HCT116 (cell line): ENCODE results near the gene ICA1. TPM values are rescaled to one million over a fixed set of nuclear protein-coding genes. Genes with fewer than 3 reads are reported as not detected.

Source experiments
- ATAC-seq: fragments of 200-7000 bp; cut with Tn5 transposase; 2 replicates; pipeline ENCODE4 v1.9.1; 2020; ENCODE audit warnings: mild to moderate bottlenecking, moderate library complexity
- BruUV-seq: library from RNA; stranded (reverse); fragments of 400-500 nt; replicated peaks from 2 replicates; lab custom pipeline; 2021; lab: Mats Ljungman, UMichigan
- CTCF ChIA-PET: fragments of 300-600 bp; sonication (Branson Sonifier 250); formaldehyde crosslinking; loops from one replicate; lab custom pipeline; 2021; ENCODE audit warnings: antibody characterized with exemption; lab: Charles Lee
- POLR2A ChIA-PET: fragments of 300-600, 350-600 bp; sonication (Branson Sonifier 250); formaldehyde crosslinking; loops from one replicate; lab custom pipeline; 2021; ENCODE audit warnings: antibody characterized with exemption; lab: Charles Lee
- RAD21 ChIA-PET, 2 experiments: fragments of 300-600 bp; sonication (Branson Sonifier 250); formaldehyde crosslinking; loops; one replicate each; lab custom pipeline; 2023; ENCODE audit warnings: low total read pairs in 2 of 2; ENCODE audit not compliant: uncharacterized antibody in 2 of 2, unreplicated experiment in 2 of 2, low non-redundant PET in 1 of 2; lab: Charles Lee
- DNase-seq: peaks from one replicate; pipeline ENCODE4 v3.0.0-alpha.2; 2010; ENCODE audit warnings: low read depth, low spot score
- H2AFZ ChIP-seq: fragments of 200-600 bp; shearing (Covaris generic), sonication (generic); 2 replicates; pipeline ENCODE4 v1.6.1; 2017; ENCODE audit warnings: low read depth, mixed run types, mixed read lengths, antibody characterized with exemption, low read length; ENCODE audit not compliant: poor library complexity, severe bottlenecking
- H3K27ac ChIP-seq: 2 replicates; pipeline ENCODE4 v1.5.1; 2012; ENCODE audit warnings: low read depth, low read length
- H3K27me3 ChIP-seq: fragments of 200-600 bp; sonication (generic); 2 replicates; pipeline ENCODE4 v1.6.1; 2016; ENCODE audit warnings: mixed run types, low read length, mixed read lengths; ENCODE audit not compliant: insufficient read depth
- H3K36me3 ChIP-seq, 2 experiments: fragments of 200-500 bp in 1 of 2; fragments of 200-600 bp in 1 of 2; sonication (Bioruptor generic) in 1 of 2; sonication (generic) in 1 of 2; 2 replicates each; pipeline versions ENCODE4 v1.5.1 to v1.6.1; 2014 to 2016; ENCODE audit warnings: low read length in 2 of 2, inconsistent platforms in 1 of 2, mixed read lengths in 1 of 2, mixed run types in 1 of 2; ENCODE audit not compliant: insufficient read depth in 2 of 2, control insufficient read depth in 1 of 2
- H3K4me1 ChIP-seq, 2 experiments: fragments of 200-600 bp in 1 of 2; sonication (generic) in 1 of 2; 2 replicates each; pipeline versions ENCODE4 v1.5.1 to v1.6.1; 2012 to 2017; ENCODE audit warnings: low read length in 2 of 2, inconsistent platforms in 1 of 2, mild to moderate bottlenecking in 1 of 2, mixed read lengths in 1 of 2, mixed run types in 1 of 2, moderate library complexity in 1 of 2; ENCODE audit not compliant: insufficient read depth in 2 of 2, control insufficient read depth in 1 of 2
- H3K4me2 ChIP-seq: fragments of 200-600 bp; sonication (generic); 2 replicates; pipeline ENCODE4 v1.6.1; 2017; ENCODE audit warnings: mixed run types, low read length, mixed read lengths
- H3K4me3 ChIP-seq, 2 experiments: fragments of 200-600 bp in 1 of 2; sonication (generic) in 1 of 2; replicated peaks in 1 of 2; 2 replicates each; pipeline ENCODE4 v1.5.1; 2011 to 2016; ENCODE audit warnings: low read length in 2 of 2, control low read depth in 1 of 2, low read depth in 1 of 2, mild to moderate bottlenecking in 1 of 2, mixed read lengths in 1 of 2, mixed run types in 1 of 2
- H3K79me2 ChIP-seq: fragments of 200-600 bp; sonication (generic); 2 replicates; pipeline ENCODE4 v1.6.1; 2017; ENCODE audit warnings: mild to moderate bottlenecking, mixed run types, low read length, moderate library complexity, mixed read lengths; ENCODE audit not compliant: insufficient read depth
- H3K9ac ChIP-seq: fragments of 200-600 bp; sonication (generic); 2 replicates; pipeline ENCODE4 v1.6.1; 2016; ENCODE audit warnings: low read length, mixed read lengths
- H3K9me2 ChIP-seq: fragments of 200-600 bp; sonication (generic), shearing (Covaris generic); 2 replicates; pipeline ENCODE4 v1.6.1; 2017; ENCODE audit warnings: mixed run types, mild to moderate bottlenecking, moderate library complexity; ENCODE audit not compliant: insufficient read depth
- H3K9me3 ChIP-seq, 2 experiments: fragments of 200-500 bp in 1 of 2; fragments of 200-600 bp in 1 of 2; sonication (Bioruptor generic) in 1 of 2; sonication (generic) in 1 of 2; 2 replicates each; pipeline ENCODE4 v1.6.1; 2014 to 2017; ENCODE audit warnings: low read length in 2 of 2, mixed read lengths in 2 of 2, inconsistent platforms in 1 of 2, low read depth in 1 of 2, mild to moderate bottlenecking in 1 of 2, mixed run types in 1 of 2, moderate library complexity in 1 of 2; ENCODE audit not compliant: control insufficient read depth in 1 of 2, insufficient read depth in 1 of 2
- H4K20me1 ChIP-seq: fragments of 200-600 bp; sonication (generic), shearing (Covaris generic); 2 replicates; pipeline ENCODE4 v1.6.1; 2017; ENCODE audit warnings: mixed run types, mild to moderate bottlenecking, moderate library complexity; ENCODE audit not compliant: insufficient read depth
- CBX3 ChIP-seq: IDR thresholded peaks from 2 replicates; pipeline ENCODE4 v1.6.1; 2012; ENCODE audit warnings: low read depth
- CEBPB ChIP-seq: IDR thresholded peaks from 2 replicates; pipeline ENCODE4 v1.6.1; 2012; ENCODE audit warnings: low read depth
- EGR1 ChIP-seq: IDR thresholded peaks from 2 replicates; pipeline ENCODE4 v1.6.1; 2012; ENCODE audit warnings: low read depth
- EZH2phosphoT487 ChIP-seq: fragments of 200-600 bp; IDR thresholded peaks from 2 replicates; pipeline ENCODE4 v1.6.1; 2018; ENCODE audit warnings: antibody characterized with exemption, borderline replicate concordance
- FOSL1 ChIP-seq: IDR thresholded peaks from 2 replicates; pipeline ENCODE4 v1.6.1; 2012; ENCODE audit warnings: low read depth
- SIN3A ChIP-seq: IDR thresholded peaks from 2 replicates; pipeline ENCODE4 v1.6.1; 2012; ENCODE audit warnings: low read depth
- SP1 ChIP-seq: IDR thresholded peaks from 2 replicates; pipeline ENCODE4 v1.6.1; 2012; ENCODE audit warnings: low read depth
- ZFX ChIP-seq: fragments of 450-650 bp; IDR thresholded peaks from 2 replicates; pipeline ENCODE4 v1.6.1; 2017
- ZNF274 ChIP-seq: fragments of 200-500 bp; sonication (Bioruptor generic); IDR thresholded peaks from 2 replicates; pipeline ENCODE4 v1.6.1; 2014; ENCODE audit warnings: mild to moderate bottlenecking, low read depth, low read length, inconsistent platforms
- intact Hi-C: fragments of 100-400 bp; cut with micrococcal nuclease; formaldehyde crosslinking; loops from 2 replicates; pipeline ENCODE4 v1.10.0; 2022
- total RNA-seq: library from RNA; stranded (reverse); gene quantifications from one replicate; pipeline ENCODE4 v1.2.1, GENCODE V29; 2021; ENCODE audit not compliant: unreplicated experiment
- TF ChIP-seq, protein P1 (sequence below): IDR thresholded peaks from 2 replicates; pipeline ENCODE4 v1.6.1; 2011; ENCODE audit warnings: mild to moderate bottlenecking, low read length, moderate library complexity; ENCODE audit not compliant: insufficient replicate concordance; ENCODE audit errors: extremely low read depth
- TF ChIP-seq, protein P2 (sequence below): IDR thresholded peaks from 2 replicates; pipeline ENCODE4 v1.6.1; 2012; ENCODE audit warnings: low read depth
- TF ChIP-seq, protein P3 (sequence below): IDR thresholded peaks from 2 replicates; pipeline ENCODE4 v1.6.1; 2012

Gene ICA1
- total RNA-seq, 1 experiment from 2014 or later, result 16.4 TPM

GRCh38 chr7:8126601-8127167 is 135.3 kb downstream of the ICA1 start:
- Histone ChIP-seq H3K4me1 (no peaks in the 10 kb centered on the region), H3K79me2 (no peaks in the 10 kb centered on the region), H3K4me3 (no peak overlapping the region), H3K36me3 (no peaks in the 10 kb centered on the region), H3K27ac (no peak overlapping the region), H3K27me3 (no peaks in the 10 kb centered on the region), H3K4me2 (no peak overlapping the region), H4K20me1 (no peaks in the 10 kb centered on the region), H3K9me2 (no peaks in the 10 kb centered on the region), H3K9ac (no peak overlapping the region), H2AFZ (no peak overlapping the region), H3K9me3 (no peaks in the 10 kb centered on the region)
- no peak for DNase-seq
- ATAC-seq, result no peak
- intact Hi-C loops, result no loop called here
- RAD21 ChIA-PET, result no interaction called here
- BruUV-seq, result no TSS peak
- POLR2A ChIA-PET, result no interaction called here
- CTCF ChIA-PET, result no interaction called here
- TF ChIP-seq, protein P1, sequence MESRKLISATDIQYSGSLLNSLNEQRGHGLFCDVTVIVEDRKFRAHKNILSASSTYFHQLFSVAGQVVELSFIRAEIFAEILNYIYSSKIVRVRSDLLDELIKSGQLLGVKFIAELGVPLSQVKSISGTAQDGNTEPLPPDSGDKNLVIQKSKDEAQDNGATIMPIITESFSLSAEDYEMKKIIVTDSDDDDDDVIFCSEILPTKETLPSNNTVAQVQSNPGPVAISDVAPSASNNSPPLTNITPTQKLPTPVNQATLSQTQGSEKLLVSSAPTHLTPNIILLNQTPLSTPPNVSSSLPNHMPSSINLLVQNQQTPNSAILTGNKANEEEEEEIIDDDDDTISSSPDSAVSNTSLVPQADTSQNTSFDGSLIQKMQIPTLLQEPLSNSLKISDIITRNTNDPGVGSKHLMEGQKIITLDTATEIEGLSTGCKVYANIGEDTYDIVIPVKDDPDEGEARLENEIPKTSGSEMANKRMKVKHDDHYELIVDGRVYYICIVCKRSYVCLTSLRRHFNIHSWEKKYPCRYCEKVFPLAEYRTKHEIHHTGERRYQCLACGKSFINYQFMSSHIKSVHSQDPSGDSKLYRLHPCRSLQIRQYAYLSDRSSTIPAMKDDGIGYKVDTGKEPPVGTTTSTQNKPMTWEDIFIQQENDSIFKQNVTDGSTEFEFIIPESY, result no peak
- no peak for TF ChIP-seq EZH2phosphoT487
- no peak for TF ChIP-seq FOSL1

DNA sequence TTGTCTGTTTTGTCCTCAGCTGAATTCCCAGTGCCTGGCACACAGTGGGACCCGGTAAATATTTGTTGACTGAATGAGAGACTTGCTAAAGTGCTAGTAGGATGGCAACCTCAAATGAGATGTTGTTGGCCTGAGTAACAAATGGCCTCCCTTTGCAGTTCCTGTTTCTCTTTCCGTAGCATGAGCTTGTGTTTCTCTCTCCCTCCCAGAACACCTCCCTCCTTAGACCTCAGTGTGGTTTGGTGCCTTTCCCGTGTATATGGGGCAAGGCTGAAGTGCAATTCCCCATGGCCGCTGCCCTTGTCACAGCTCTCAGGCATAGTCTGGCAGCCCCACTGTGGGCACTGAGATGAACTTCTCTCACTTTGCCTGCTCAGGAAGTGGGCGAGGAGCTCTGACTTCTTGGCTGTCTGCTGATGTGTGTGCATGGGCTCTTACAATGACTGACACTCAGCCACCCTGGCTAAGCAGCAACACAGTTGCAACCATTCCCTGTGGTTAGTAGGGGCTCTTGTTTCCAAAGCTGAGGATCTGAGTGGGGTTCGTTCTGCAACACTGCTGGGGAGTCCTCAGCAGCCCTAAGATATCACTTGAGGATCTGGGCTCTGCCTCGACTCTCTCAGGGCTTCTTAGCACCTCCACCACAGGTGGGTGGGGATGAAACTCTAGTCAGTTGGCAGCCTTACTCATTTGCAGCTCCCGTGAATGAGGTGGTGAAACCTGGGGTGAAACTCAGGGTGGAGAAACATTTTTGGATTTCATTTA is 136.1 kb downstream of the ICA1 start:
- no peak overlapping the region for H3K4me2 ChIP-seq
- ChIA-PET CTCF (no interaction called here), POLR2A (no interaction called here), RAD21 (no interaction called here)
- no peaks in the 10 kb centered on the region for H3K4me1 ChIP-seq
- intact Hi-C loops, result no loop called here
- H3K27me3 ChIP-seq, result no peaks in the 10 kb centered on the region
- no peak overlapping the region for H3K9ac ChIP-seq
- H3K9me3 ChIP-seq, result no peaks in the 10 kb centered on the region
- H3K9me2 ChIP-seq, result no peaks in the 10 kb centered on the region
- ATAC-seq (no peak), DNase-seq (no peak)
- no peak overlapping the region for H2AFZ ChIP-seq
- no peaks in the 10 kb centered on the region for H3K36me3 ChIP-seq
- H3K79me2 ChIP-seq, result no peaks in the 10 kb centered on the region
- no peak overlapping the region for H3K27ac ChIP-seq
- no peaks in the 10 kb centered on the region for H4K20me1 ChIP-seq
- H3K4me3 ChIP-seq, result no peak overlapping the region
- BruUV-seq, result no TSS peak
- TF ChIP-seq ZFX, result no peak
- no peak for TF ChIP-seq SIN3A
- TF ChIP-seq CBX3, result no peak
- TF ChIP-seq ZNF274, result no peak
- TF ChIP-seq CEBPB, result no peak
- TF ChIP-seq, protein P2, sequence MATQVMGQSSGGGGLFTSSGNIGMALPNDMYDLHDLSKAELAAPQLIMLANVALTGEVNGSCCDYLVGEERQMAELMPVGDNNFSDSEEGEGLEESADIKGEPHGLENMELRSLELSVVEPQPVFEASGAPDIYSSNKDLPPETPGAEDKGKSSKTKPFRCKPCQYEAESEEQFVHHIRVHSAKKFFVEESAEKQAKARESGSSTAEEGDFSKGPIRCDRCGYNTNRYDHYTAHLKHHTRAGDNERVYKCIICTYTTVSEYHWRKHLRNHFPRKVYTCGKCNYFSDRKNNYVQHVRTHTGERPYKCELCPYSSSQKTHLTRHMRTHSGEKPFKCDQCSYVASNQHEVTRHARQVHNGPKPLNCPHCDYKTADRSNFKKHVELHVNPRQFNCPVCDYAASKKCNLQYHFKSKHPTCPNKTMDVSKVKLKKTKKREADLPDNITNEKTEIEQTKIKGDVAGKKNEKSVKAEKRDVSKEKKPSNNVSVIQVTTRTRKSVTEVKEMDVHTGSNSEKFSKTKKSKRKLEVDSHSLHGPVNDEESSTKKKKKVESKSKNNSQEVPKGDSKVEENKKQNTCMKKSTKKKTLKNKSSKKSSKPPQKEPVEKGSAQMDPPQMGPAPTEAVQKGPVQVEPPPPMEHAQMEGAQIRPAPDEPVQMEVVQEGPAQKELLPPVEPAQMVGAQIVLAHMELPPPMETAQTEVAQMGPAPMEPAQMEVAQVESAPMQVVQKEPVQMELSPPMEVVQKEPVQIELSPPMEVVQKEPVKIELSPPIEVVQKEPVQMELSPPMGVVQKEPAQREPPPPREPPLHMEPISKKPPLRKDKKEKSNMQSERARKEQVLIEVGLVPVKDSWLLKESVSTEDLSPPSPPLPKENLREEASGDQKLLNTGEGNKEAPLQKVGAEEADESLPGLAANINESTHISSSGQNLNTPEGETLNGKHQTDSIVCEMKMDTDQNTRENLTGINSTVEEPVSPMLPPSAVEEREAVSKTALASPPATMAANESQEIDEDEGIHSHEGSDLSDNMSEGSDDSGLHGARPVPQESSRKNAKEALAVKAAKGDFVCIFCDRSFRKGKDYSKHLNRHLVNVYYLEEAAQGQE, result no peak
- no peak for TF ChIP-seq FOSL1
- TF ChIP-seq SP1, result no peak
- no peak for TF ChIP-seq EZH2phosphoT487
- TF ChIP-seq, protein P3, sequence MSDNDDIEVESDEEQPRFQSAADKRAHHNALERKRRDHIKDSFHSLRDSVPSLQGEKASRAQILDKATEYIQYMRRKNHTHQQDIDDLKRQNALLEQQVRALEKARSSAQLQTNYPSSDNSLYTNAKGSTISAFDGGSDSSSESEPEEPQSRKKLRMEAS, result no peak
- TF ChIP-seq EGR1, result no peak
